Measurements from ENCODE around the gene UQCRHL.

UQCRHL gene

DNA sequence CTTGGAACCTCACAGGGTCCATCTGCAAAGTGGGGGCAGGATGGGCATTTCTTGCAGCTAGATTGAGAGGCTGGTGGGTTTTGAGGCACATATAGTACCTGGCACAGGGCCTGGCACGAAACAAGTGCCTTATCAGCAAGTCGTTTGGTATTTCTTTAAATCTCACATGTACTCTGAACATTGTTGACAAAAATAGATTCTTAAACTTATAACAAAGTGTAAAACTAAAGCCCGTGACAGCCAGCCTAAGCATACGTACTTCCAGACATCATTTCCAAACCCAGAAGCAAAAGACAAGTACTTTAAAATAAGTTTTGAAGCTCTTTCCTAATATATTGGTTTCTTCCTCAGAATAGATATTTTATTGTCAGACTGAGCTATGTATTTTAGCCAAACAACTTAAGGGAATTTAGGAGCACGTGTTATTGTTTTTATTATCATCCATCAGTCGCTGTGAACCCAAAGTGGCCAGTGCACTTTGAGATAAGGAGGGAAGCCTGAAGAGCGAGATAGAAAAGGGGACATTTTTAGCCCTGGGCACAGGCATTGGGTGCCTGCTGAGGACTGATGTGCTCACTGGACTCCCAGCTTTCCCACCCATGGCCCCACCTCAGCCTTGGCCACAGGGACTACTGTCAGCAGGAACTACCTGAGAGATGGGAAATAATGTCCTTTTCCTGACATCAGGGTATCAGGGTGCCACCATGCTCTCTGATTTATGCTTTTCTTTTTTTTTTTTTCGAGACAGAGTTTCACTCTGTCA is 45.9 kb downstream of the UQCRHL start:
- peak overlapping the region; percentile 88; the same call in 1 of the 2 replicates for H3K9ac ChIP-seq (ENCODE audit: low read depth, low read length)

GRCh38 chr1:15760520-15761211 is 46.8 kb downstream of the UQCRHL start:
- peak overlapping the region; percentile 52; the same call in 1 of the 2 replicates for H3K4me3 ChIP-seq (ENCODE audit: low read length)
- H3K9me3 ChIP-seq (ENCODE audit: insufficient read depth, low read depth, low read length): no peaks in the 10 kb centered on the region
- no peak overlapping the region for H3K27ac ChIP-seq (ENCODE audit: low read length)
- H3K27me3 ChIP-seq (ENCODE audit: insufficient read depth, low read length): peaks cover 25% of the 10 kb centered on the region
- H3K36me3 ChIP-seq (ENCODE audit: insufficient read depth, low read depth, low read length): peaks cover 22% of the 10 kb centered on the region
- peak overlapping the region; percentile 88; the same call in 1 of the 2 replicates for H3K9ac ChIP-seq (ENCODE audit: low read depth, low read length)
- peaks cover 23% of the 10 kb centered on the region for H3K4me1 ChIP-seq (ENCODE audit: insufficient read depth, low read length)

More for the DNA sequence above, 45.9 kb downstream of the UQCRHL start:
- Histone ChIP-seq H3K4me1 (ENCODE audit: insufficient read depth, low read length) (peaks cover 16% of the 10 kb centered on the region; the same call in 1 of the 2 replicates), H3K4me3 (ENCODE audit: low read length) (peak overlapping the region; percentile 52; the same call in 1 of the 2 replicates), H3K27me3 (ENCODE audit: insufficient read depth, low read length) (peaks cover 20% of the 10 kb centered on the region), H3K9me3 (ENCODE audit: insufficient read depth, low read depth, low read length) (no peaks in the 10 kb centered on the region), H3K36me3 (ENCODE audit: insufficient read depth, low read depth, low read length) (peaks cover 28% of the 10 kb centered on the region), H3K27ac (ENCODE audit: low read length) (no peak overlapping the region)

GRCh38 chr1:15758953-15759661 is 48.3 kb downstream of the UQCRHL start:
- Histone ChIP-seq H3K9me3 (ENCODE audit: insufficient read depth, low read depth, low read length) (no peaks in the 10 kb centered on the region), H3K4me3 (ENCODE audit: low read length) (peak overlapping the region; percentile 86), H3K9ac (ENCODE audit: low read depth, low read length) (peak overlapping the region; percentile 88), H3K4me1 (ENCODE audit: insufficient read depth, low read length) (peaks cover 28% of the 10 kb centered on the region), H3K27ac (ENCODE audit: low read length) (no peak overlapping the region), H3K36me3 (ENCODE audit: insufficient read depth, low read depth, low read length) (peaks cover 6% of the 10 kb centered on the region; the same call in 1 of the 2 replicates), H3K27me3 (ENCODE audit: insufficient read depth, low read length) (peaks cover 30% of the 10 kb centered on the region)

DNA sequence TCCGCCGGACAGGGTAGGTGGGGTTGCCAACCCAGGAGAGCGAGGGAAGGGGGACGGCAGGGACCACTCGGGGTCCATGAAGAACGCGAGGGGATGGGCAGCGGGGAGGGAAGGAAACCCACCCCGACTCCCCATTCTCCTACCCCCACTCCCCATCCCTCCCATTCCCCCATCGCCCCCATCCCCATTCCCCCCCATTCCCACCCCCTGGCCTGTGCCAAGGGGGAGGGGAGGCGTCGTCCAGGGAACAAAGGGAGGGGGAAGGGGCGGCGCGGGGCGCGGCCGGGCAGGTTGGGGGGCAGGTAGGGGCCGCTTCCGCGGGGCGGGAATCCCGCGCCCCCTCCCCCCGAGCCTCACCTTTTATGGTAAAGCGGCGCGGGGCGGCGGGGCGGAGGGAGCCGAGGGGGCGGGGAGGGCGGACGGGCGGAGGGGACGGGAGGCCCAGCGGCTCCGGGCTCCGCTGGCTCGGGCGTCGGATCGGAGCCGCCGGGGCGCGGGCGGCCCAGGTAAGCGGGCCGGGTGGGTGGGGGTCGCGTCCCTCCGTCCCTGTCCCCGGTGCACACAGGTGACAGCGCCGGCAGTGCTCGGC is 49.0 kb downstream of the UQCRHL start, which contains the start of gene FBLIM1:
Gene FBLIM1, plus strand, starts transcription at position 453 of the 589 bp plus-strand sequence. CDS start 6,189 bp downstream, outside the sequence.
- H3K9me3 ChIP-seq (ENCODE audit: insufficient read depth, low read depth, low read length): no peaks in the 10 kb centered on the region
- peak within 1 kb of the TSS; percentile 88 for H3K9ac ChIP-seq (ENCODE audit: low read depth, low read length)
- H3K27me3 ChIP-seq (ENCODE audit: insufficient read depth, low read length): peaks cover 30% of the 10 kb centered on the region
- peak within 1 kb of the TSS; percentile 4 for H3K27ac ChIP-seq (ENCODE audit: low read length)
- peaks cover 28% of the 10 kb centered on the region for H3K4me1 ChIP-seq (ENCODE audit: insufficient read depth, low read length)
- H3K4me3 ChIP-seq (ENCODE audit: low read length): peak within 1 kb of the TSS; percentile 87
- H3K36me3 ChIP-seq (ENCODE audit: insufficient read depth, low read depth, low read length): 0 out of 2 replicates have a peak, but pooled peaks cover 3% of the 10 kb centered on the region

- H3K4me3 ChIP-seq (ENCODE audit: low read length): peak overlapping the region; percentile 87
- peak overlapping the region; percentile 4 for H3K27ac ChIP-seq (ENCODE audit: low read length)
- H3K9me3 ChIP-seq (ENCODE audit: insufficient read depth, low read depth, low read length): no peaks in the 10 kb centered on the region
- peak overlapping the region; percentile 75; the same call in 1 of the 2 replicates for H3K9ac ChIP-seq (ENCODE audit: low read depth, low read length)
- 0 out of 2 replicates have a peak, but pooled peaks cover 2% of the 10 kb centered on the region for H3K36me3 ChIP-seq (ENCODE audit: insufficient read depth, low read depth, low read length)
- H3K27me3 ChIP-seq (ENCODE audit: insufficient read depth, low read length): peaks cover 30% of the 10 kb centered on the region
- H3K4me1 ChIP-seq (ENCODE audit: insufficient read depth, low read length): peaks cover 28% of the 10 kb centered on the region
Measured at GRCh38 chr1:15757575-15758342, 49.7 kb downstream of the UQCRHL start.

Measured in iPS-20b (cell line).